HCT116 (cell line): ENCODE measurements around the gene TMEM184A.

Experiments
- CEBPB ChIP-seq: IDR thresholded peaks from 2 replicates; pipeline ENCODE4 v1.6.1; 2012; ENCODE audit warnings: low read depth
- CTCF ChIP-seq, 3 experiments: fragments of 200-600 bp in 1 of 3; sonication (generic) in 1 of 3; IDR thresholded peaks in 2 of 3; conservative IDR thresholded peaks in 1 of 3; 2 replicates each; pipeline ENCODE4 v1.5.1; 2012 to 2017; ENCODE audit warnings: low read depth in 2 of 3, low read length in 2 of 3, antibody characterized with exemption in 1 of 3, borderline replicate concordance in 1 of 3, control low read depth in 1 of 3, mild to moderate bottlenecking in 1 of 3, mixed read lengths in 1 of 3, mixed run types in 1 of 3, moderate library complexity in 1 of 3; ENCODE audit not compliant: insufficient read depth in 1 of 3
- EGR1 ChIP-seq: IDR thresholded peaks from 2 replicates; pipeline ENCODE4 v1.6.1; 2012; ENCODE audit warnings: low read depth
- FOSL1 ChIP-seq: IDR thresholded peaks from 2 replicates; pipeline ENCODE4 v1.6.1; 2012; ENCODE audit warnings: low read depth
- JUND ChIP-seq: IDR thresholded peaks from 2 replicates; pipeline ENCODE4 v1.6.1; 2012
- POLR2A ChIP-seq: IDR thresholded peaks from 2 replicates; pipeline ENCODE4 v1.7.0; 2011; ENCODE audit warnings: borderline replicate concordance; ENCODE audit not compliant: insufficient read depth, insufficient read length; ENCODE audit errors: extremely low read depth
- POLR2AphosphoS5 ChIP-seq: IDR thresholded peaks from 2 replicates; pipeline ENCODE4 v1.6.1; 2011; ENCODE audit warnings: mild to moderate bottlenecking, low read depth, low read length, moderate library complexity
- RAD21 ChIP-seq: IDR thresholded peaks from 2 replicates; pipeline ENCODE4 v1.6.1; 2012; ENCODE audit warnings: low read depth, mild to moderate bottlenecking
- SIN3A ChIP-seq: IDR thresholded peaks from 2 replicates; pipeline ENCODE4 v1.6.1; 2012; ENCODE audit warnings: low read depth
- SP1 ChIP-seq: IDR thresholded peaks from 2 replicates; pipeline ENCODE4 v1.6.1; 2012; ENCODE audit warnings: low read depth
- SRF ChIP-seq: IDR thresholded peaks from 2 replicates; pipeline ENCODE4 v1.6.1; 2012; ENCODE audit warnings: low read depth
- TCF7L2 ChIP-seq: IDR thresholded peaks from 2 replicates; pipeline ENCODE4 v1.7.0; 2011; ENCODE audit warnings: borderline replicate concordance, inconsistent platforms; ENCODE audit not compliant: insufficient read depth, insufficient read length; ENCODE audit errors: extremely low read depth
- ZBTB33 ChIP-seq: IDR thresholded peaks from 2 replicates; pipeline ENCODE4 v1.6.1; 2011; ENCODE audit warnings: mild to moderate bottlenecking, low read length, moderate library complexity; ENCODE audit not compliant: insufficient replicate concordance; ENCODE audit errors: extremely low read depth

- TF ChIP-seq SIN3A (no peak), SRF (no peak), CTCF (IDR thresholded peaks at IDR 0.05 in 2 of 3, conservative IDR thresholded peaks at IDR 0.05 in 1 of 3; ENCODE audit: borderline replicate concordance in 1 of 3, insufficient read depth in 1 of 3, low read depth in 2 of 3, low read length in 2 of 3) (no peak), POLR2AphosphoS5 (no peak), ZBTB33 (no peak), CEBPB (no peak), POLR2A (no peak), RAD21 (no peak), JUND (no peak), FOSL1 (no peak), SP1 (no peak), EGR1 (no peak), TCF7L2 (no peak)
Measured at GRCh38 chr7:1516586-1517251, 39.3 kb downstream of the TMEM184A start.
